ENCODE measurements around the gene STX2. TPM values are rescaled to one million over a fixed set of nuclear protein-coding genes. Genes with fewer than 3 reads are reported as not detected.

Gene STX2
- total RNA-seq, 4 donors from 2014 or later = 1.2 to 14.1 (median 4.1) TPM

- Histone ChIP-seq H3K4me1 (peaks cover 0 to 13% (median 0%) of the 10 kb centered on the region in 3 donors), H3K27ac (no peak overlapping the region), H3K4me3 (peak overlapping the region in 1 of 4 donors; percentile 51), H3K9me3 (no peaks in the 10 kb centered on the region), H3K36me3 (peaks cover 0 to 28% (median 11%) of the 10 kb centered on the region in 3 donors), H3K27me3 (no peaks in the 10 kb centered on the region)
- 55 to 61% methylated on average over 9 to 17 of the region's 17 CpGs for WGBS, 2 donors
- TF ChIP-seq POLR2A (IDR thresholded peaks at IDR 0.05) = no peak
- TF ChIP-seq CTCF (IDR thresholded peaks at IDR 0.05) = no peak
- intact Hi-C loops (cut with DNase I) = no loop called here
- no peak for DNase-seq
These were observed 40.8 kb upstream of the STX2 start for GRCh38 chr12:130879781-130880389.

DNA sequence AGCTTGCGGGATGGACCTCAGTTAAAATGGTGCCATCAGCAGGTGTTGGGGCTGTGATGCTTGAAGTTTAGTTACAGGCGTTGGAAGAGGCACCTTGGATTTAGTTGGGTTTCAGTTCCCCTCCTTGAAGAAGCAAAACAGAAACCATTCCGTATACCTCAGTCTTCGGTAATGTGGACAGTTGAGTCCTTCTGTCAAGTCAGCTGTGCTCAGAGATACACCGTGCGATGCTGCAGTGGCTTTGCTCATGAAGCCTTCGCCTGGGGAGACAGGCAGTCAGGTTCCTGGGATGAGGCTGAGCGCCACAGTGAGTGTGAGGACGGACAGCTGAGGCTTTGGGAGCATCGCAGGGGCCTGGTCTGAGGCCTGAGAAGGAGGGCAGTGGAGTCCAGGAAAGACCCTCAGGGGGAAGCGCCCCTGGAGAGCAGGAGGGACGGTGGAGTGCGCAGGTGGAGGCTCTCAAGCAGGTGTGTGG lies 40.2 kb upstream of the STX2 start:
- intact Hi-C loops (cut with DNase I) = no loop called here
- H3K4me3 ChIP-seq = peak overlapping the region in 1 of 4 donors; percentile 8
- no peaks in the 10 kb centered on the region for H3K27me3 ChIP-seq
- peaks cover 0 to 19% (median under 1%) of the 10 kb centered on the region in 3 donors for H3K4me1 ChIP-seq
- no peak for DNase-seq
- H3K9me3 ChIP-seq = no peaks in the 10 kb centered on the region
- peaks cover 0 to 35% (median 12%) of the 10 kb centered on the region in 3 donors for H3K36me3 ChIP-seq
- WGBS, 2 donors = 78 to 90% methylated on average over 12 to 13 of the region's 13 CpGs
- no peak overlapping the region for H3K27ac ChIP-seq
- no peak for TF ChIP-seq CTCF (IDR thresholded peaks at IDR 0.05)
- no peak for TF ChIP-seq POLR2A (IDR thresholded peaks at IDR 0.05)

DNA sequence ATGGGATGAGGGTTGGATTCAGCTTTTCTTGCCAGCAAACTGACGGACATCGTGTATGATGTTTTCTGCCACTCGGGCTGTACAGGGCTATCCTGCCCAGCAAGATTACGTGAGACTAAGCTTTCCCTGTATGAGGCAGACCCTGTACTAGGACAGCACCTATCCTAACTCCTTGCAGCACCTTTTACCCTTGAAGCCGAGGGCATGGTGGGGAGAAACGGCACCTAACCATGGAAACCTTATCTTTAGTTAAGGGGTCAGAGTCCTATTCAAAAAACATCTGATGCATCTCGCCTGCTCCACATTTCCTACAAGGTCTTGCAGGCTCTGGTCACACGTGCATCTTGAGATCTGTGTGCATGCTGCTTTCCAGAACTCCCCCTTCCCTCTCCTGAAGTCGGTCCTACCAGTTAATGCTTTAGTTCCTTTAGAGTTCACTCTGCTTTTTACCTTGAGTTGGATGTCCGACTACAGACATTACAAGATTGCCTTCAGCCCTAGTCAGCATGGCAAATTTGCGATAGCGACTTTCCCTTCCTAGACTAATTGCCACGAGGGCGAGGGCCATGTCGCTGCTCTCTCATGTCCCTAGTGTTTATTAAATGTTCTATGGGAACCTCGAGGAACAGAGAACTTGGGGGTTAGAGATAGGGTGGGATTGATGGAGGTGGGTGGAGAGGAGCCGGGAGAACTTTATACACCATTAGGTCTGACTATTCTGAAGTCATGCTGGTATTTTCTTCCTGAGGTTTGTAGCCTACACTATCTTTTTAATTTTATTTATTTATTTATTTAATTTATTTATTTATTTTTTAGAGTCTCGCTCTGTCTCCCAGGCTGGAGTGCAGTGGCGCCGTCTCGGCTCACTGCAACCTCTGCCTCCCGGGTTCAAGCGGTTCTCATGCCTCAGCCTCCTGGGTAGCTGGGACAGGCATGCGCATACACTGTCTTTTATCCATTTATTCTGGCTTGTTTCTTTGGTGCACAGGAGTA lies 39.4 kb upstream of the STX2 start:
- no peak overlapping the region for H3K27ac ChIP-seq
- H3K9me3 ChIP-seq = no peaks in the 10 kb centered on the region
- H3K27me3 ChIP-seq = no peaks in the 10 kb centered on the region
- peaks cover 0 to 42% (median 12%) of the 10 kb centered on the region in 3 donors for H3K36me3 ChIP-seq
- 66 to 77% methylated on average over 24 of the region's 24 CpGs for WGBS, 2 donors
- intact Hi-C loops (cut with DNase I) = no loop called here
- H3K4me1 ChIP-seq = peaks cover 0 to 27% (median 8%) of the 10 kb centered on the region in 3 donors
- no peak for DNase-seq
- H3K4me3 ChIP-seq = no peak overlapping the region
- no peak for TF ChIP-seq CTCF (IDR thresholded peaks at IDR 0.05)
- no peak for TF ChIP-seq POLR2A (IDR thresholded peaks at IDR 0.05)

DNA sequence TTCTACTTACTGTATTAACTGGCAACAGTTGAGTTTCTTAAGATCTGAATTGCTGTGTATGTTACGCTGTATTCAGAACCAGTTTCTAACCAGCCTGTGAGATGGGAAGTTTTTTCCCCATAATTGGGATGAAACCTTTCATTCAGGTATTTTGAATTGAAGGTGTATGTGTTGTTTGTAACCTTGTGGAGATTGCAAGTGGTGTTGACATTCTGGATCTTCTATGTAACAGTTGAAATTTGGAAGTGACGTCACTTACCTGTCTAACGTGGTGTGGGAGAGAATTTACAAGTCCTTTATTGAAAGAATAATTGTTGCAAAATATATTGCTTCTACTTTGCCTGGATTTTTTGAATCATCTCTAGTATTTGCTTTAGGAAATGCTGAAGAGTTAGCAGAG lies 38.3 kb upstream of the STX2 start:
- no peak for TF ChIP-seq CTCF (IDR thresholded peaks at IDR 0.05)
- TF ChIP-seq POLR2A (IDR thresholded peaks at IDR 0.05) = no peak
- H3K27me3 ChIP-seq = no peaks in the 10 kb centered on the region
- peaks cover 0 to 37% (median 15%) of the 10 kb centered on the region in 3 donors for H3K4me1 ChIP-seq
- no peak overlapping the region for H3K4me3 ChIP-seq
- peaks cover 0 to 49% (median 12%) of the 10 kb centered on the region in 3 donors for H3K36me3 ChIP-seq
- H3K27ac ChIP-seq = no peak overlapping the region
- intact Hi-C loops (cut with DNase I) = no loop called here
- no peak for DNase-seq
- H3K9me3 ChIP-seq = no peaks in the 10 kb centered on the region
- WGBS, 2 donors = 82 to 84% methylated on average over 3 of the region's 3 CpGs

- intact Hi-C loops (cut with DNase I) = no loop called here
These were observed 37.7 kb upstream of the STX2 start for GRCh38 chr12:130876758-130877157.

More at GRCh38 chr12:130876758-130877157, 37.7 kb upstream of the STX2 start:
- Histone ChIP-seq H3K27me3 (no peaks in the 10 kb centered on the region), H3K9me3 (no peaks in the 10 kb centered on the region), H3K4me1 (peaks cover 0 to 37% (median 15%) of the 10 kb centered on the region in 3 donors), H3K4me3 (no peak overlapping the region), H3K36me3 (peaks cover 0 to 49% (median 12%) of the 10 kb centered on the region in 3 donors), H3K27ac (no peak overlapping the region)
- 52 to 77% methylated on average over 3 of the region's 3 CpGs for WGBS, 2 donors
- no peak for DNase-seq
- TF ChIP-seq CTCF (IDR thresholded peaks at IDR 0.05) = no peak
- no peak for TF ChIP-seq POLR2A (IDR thresholded peaks at IDR 0.05)
